Stimulated activated CD8-positive, alpha-beta memory T cell treated with anti-CD3 and anti-CD28 coated beads, Interleukin-15, amount 100 ng/mL, for 1 hour (primary cell): ENCODE measurements around the gene AFM.
"Not testable (repeated sequence)": the region's sequence is repeated elsewhere in the genome, so short reads cannot be mapped to it uniquely, and the experiment has no call there.

Experiments
- DNase-seq: peaks from one replicate; pipeline ENCODE4 v3.0.0-alpha.2; 2020; ENCODE audit warnings: low read depth

Gene AFM

DNA sequence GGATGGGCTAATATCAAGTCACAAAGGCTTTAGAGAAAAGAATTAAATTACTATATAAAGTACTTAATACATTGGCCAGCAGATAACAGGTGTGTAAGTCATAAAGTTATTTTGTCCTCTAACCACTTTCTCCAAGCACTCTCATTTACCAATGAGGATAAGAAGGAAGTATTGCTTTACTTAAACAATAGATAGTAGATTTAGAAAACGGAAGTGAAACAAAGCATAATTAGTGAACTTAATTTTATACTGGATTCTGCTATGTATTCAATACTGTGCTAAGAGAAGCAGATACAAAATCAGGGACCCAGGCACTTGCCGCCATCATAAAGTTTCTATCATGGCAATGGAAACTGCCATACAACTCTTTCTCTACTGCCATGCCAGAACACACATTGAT is 24.0 kb downstream of the AFM start:
- no peak for DNase-seq

GRCh38 chr4:73507541-73507940 is 26.0 kb downstream of the AFM start:
- no peak for DNase-seq

- DNase-seq, result no peak
These were observed 27.1 kb downstream of the AFM start for GRCh38 chr4:73508651-73509050.

DNA sequence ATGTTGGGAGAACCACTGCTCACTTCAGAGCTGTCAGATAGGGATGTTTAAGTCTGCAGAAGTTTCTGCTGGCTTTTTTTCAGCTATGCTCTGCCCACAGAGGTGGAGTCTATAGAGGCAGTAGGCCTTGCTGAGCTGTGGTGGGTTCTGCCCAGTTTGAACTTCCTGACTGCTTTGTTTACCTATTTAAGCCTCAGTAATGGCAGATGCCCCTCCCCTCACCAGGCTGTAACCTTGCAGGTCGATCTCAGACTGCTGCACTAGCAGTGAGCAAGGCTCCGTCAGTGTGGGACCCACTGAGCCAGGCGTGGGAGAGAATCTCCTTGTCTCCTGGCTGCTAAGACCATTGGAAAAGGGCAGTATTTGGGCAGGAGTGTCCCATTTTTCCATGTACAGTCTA is 36.8 kb downstream of the AFM start:
- DNase-seq, result no peak

GRCh38 chr4:73520821-73521220 is 39.3 kb downstream of the AFM start:
- no peak for DNase-seq

DNA sequence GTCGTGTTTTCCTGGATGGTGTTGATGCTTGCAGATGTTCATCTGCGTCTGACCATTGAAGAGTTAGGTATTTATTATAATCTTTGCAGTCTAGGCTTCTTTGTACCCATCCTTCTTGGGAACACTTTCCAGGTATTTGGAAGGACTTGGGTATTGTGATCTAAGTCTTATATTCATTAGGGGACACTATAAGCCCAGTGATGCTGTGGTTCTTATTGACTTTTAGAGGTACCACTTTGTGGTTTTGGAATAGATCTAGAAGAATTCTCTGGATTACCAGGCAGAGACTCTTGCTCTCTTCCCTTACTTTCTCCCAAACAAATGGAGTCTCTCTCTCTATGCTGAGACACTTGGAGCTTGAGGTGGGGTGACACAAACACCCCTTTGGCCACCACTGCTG is 41.6 kb downstream of the AFM start:
- DNase-seq, result no peak

GRCh38 chr4:73525611-73526010 is 44.1 kb downstream of the AFM start:
- no peak for DNase-seq

DNA sequence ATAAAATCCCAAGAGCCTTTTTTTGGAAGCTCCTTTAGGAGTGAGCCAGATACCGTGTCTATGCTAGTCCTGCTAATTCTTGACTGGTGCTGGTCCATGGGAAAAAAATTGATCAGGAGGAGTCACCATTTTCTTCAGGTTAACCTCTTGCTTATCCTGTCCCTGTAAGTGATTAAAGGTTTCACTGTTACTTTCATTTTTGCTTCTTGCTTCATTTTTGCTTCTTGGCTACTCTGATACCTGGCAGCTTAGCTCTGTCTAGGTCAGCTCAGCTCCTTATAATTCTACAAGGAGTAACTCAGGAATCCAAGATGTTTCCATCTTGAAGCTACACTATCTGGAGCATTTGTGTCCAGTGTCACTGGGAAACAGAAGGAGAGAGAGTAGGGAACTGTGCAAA is 45.7 kb downstream of the AFM start:
- DNase-seq, result no peak

DNA sequence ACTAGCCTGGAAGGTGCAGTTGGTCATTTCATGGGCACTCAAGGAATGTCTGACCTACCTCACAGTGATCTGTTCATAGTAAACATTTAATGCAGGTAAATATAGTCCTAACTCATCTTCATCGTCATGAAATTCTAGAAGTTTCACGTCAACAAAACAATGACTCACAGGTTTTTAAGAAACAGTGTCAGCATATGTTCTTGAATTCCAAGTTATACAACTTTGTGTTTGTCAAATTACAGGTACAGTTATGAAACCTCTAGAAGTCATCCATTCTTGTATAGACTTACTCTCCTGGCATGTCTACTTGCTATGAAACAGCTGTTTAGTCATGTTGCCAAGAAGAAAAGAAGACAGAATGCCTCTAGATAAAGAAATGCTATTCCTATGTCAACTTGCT is 46.6 kb downstream of the AFM start:
- no peak for DNase-seq

GRCh38 chr4:73533515-73534422 is 52.2 kb downstream of the AFM start:
- DNase-seq, result no peak

DNA sequence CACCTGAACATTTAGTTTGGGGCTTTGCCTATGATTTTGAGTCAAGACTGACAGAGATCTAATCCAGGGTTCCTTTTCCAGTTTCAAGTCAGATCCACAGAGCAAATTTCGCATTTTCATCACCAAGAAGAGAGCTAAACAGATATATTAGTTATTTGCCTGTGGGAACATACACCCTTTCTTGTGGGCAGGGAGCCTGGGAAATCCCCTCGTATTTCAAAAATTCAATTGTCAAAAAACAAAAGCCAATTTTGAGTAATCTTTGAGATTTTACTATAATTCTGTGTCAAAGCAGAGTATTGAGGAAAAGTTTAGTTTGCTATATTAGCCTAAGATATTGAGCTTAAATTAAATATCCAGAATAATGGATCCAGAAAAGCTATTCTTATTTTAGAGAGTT is 56.6 kb downstream of the AFM start:
- DNase-seq, result no peak

GRCh38 chr4:73539386-73539785 is 57.8 kb downstream of the AFM start:
- DNase-seq, result no peak

DNA sequence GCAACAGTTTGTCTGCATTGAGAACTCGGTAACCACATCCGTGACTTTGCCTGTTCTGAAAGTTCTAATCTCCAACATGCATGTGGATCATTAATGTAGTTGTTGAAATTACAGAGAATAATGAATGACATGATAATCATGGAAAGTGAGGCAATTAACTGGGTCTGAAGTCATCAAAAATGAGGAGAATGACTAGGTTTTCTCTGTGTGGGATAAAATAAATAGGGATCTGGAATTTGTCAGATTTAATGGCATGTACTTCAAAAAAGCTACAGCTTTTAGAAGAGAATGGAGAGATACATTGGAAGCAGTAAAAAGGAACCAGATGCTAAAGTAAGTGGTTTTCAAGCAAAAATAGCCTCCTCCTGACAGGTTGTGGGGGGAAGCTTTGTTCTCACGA is 59.3 kb downstream of the AFM start:
- no peak for DNase-seq

GRCh38 chr4:73541251-73541650 is 59.7 kb downstream of the AFM start:
- DNase-seq, result no peak

DNA sequence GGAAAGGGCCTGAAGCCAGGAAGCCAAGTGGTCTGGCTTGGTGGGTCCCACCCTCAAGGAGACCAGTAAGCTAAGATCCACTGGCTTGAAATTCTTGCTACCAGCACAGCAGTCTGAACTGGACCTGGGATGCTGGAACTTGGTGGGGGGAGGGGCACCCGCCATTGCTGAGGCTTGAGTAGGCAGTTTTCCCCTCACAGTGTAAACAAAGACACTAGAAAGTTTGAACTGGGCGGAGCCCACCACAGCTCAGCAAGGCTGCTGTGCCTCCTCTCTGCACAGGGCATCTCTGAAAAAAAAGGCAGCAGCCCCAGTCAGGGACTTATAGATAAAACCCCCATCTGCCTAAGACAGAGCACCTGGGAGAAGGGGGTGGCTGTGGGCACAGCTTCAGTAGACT is 63.1 kb downstream of the AFM start:
- no peak for DNase-seq

GRCh38 chr4:73550865-73551264 is 69.3 kb downstream of the AFM start:
- DNase-seq, result not testable (repeated sequence)
